ENCODE results near the gene MYO7A.

MYO7A gene

DNA sequence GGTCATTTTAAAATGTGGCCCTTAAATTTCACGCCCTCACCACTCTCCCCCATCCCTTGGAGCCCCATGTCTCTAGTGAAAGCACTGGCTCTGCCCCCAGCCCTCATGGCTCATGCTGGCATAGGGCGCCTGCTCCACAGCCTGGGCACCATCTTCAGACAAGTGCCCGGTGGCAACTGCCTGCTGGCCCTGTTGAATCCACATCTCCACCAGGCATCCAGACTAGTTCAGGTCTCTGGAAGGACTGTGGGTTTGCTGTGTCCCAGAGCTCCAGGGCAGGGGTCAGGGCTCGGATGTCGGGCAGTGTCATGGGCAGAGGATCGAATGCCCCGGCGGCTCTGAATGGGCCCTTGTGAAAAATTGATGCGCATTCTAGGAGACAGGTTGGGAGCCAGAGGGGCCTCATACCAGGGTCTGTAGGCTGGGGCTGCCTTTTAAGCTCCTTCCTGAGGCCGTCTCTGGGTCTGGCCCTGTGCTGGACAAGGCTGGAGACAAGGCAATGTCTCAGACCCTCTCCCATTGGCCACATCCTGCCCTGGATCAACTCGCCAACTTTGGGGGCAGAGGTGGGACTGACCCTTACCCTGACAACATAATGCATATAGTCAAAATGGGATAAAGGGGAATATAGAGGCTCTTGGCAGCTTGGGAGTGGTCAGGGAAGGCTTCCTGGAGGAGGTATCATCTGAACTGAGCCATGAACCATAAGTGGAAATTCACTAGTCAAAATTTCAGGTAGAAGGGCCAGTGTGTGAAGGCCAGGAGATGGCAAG lies 1.2 kb downstream of the MYO7A start:
- DNase-seq = no peak

DNA sequence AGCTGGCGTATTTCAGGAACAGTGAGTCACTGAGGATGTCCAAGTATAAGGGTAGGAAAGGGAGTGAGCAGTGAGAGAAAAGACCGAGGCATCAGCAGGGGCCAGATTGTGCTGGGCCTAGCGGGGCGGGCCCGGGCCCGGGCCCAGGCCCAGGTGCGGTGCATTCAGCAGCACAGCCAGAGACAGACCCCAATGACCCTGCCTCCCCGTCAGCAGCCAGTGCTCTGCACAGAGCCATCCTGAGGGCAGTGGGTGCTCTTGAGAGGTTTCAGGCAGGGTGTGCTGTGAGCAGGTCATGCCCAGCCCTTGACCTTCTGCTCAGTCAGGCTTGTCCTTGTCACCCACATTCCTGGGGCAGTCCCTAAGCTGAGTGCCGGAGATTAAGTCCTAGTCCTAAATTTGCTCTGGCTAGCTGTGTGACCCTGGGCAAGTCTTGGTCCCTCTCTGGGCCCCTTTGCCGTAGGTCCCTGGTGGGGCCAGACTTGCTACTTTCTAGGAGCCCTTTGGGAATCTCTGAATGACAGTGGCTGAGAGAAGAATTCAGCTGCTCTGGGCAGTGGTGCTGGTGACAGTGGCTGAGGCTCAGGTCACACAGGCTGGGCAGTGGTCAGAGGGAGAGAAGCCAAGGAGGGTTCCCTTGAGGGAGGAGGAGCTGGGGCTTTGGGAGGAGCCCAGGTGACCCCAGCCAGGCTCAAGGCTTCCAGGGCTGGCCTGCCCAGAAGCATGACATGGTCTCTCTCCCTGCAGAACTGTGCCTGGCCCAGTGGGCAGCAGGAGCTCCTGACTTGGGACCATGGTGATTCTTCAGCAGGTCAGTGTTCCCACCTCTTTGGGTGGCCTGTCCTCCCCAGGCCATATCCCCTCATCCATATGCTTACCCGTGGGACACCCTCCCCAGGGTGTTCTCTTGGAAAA lies 2.1 kb downstream of the MYO7A start:
- no peak for DNase-seq

DNA sequence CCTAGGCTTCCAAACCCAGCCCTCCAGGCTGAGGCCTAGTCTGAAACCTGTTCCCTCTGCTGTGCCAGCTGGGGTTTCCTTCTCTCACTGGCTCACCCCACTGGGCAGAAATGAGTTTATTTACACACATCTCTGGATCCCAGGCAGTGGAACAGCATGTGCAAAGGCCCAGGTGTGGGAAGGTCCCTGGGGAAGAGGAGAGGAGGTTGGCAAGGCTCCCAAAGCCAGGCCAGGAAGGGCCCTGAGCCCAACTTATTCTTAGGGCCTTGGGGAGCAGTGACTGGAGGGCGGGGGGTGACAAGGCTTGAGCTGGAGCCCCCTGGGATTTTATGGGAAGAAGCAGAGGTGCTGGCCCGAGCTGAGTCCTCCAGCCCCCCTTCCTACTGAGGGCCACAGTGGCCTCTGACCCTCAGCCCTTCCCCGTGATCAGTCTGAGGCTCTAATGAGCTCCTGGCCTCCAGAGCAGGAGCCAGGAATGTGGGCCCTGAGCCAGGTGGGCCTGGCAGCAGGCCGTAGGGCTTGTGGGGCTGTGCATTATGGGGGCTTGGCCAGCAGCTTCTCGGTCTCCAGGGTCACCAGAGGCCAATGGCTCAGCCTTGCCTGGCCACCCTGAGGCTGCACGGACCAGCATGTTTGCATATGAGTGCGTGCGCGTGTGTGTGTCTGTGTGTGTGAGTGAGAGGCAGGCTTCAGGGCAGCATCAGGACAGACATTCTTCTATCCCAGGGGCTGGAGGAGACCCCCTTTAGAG lies 2.9 kb downstream of the MYO7A start:
- DNase-seq = no peak

DNA sequence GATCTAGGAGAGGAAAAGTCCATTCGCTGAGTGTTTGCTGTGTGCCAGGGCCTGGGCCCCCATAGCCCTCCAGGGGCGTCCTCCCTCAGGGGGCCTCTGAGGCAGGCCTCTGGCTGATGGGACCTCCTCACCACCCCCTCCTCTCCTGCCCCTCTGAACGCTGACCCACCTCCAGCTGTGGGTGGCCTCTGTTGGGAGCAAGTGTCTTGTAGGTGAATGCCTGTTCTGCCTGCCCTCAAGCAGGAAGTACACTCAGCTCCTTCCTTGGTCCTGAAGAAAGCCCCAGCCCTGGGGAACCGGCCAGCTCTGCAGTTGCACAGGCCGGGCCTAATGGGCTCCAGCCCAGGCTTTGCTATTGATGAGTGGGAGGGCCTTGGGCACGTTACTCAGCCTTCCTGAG lies 3.5 kb downstream of the MYO7A start:
- DNase-seq = no peak

DNA sequence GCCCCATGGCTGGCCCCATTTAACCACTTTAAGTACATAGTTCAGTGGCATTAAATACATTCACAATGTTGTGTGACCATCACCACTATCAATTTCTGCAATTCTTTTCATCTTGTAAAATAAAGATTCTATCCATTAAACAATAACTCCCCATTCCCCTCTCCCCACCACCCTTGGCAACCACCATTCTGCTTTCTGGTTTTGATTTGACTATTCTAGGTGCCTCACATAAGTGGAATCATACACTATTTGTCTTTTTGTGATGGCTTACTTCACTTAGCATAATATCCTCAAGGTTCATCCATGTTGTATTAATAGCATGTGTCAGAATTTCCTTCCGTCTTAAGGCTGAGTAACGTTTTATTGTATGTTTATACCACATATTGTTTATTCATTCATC lies 7.0 kb downstream of the MYO7A start:
- DNase-seq = no peak

DNA sequence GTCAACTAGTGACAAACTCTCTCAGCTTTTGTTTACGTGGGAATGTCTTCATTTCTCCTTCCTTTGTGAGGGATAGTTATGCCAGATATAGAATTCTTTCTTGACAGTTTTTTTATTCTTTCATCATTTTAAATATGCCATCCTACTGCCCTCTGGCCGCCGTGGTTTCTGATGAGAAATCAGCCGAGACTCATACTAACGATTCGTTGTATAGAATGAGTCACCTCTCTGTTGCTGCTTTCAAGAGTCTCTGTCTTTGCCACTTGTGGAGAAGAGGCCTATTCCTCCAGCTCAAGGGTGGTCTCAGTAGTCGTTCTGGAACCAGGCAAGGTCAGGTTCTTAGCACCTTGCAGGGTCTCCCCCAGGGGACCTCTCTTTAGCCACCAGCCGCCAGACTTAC lies 8.0 kb downstream of the MYO7A start:
- DNase-seq = no peak

DNA sequence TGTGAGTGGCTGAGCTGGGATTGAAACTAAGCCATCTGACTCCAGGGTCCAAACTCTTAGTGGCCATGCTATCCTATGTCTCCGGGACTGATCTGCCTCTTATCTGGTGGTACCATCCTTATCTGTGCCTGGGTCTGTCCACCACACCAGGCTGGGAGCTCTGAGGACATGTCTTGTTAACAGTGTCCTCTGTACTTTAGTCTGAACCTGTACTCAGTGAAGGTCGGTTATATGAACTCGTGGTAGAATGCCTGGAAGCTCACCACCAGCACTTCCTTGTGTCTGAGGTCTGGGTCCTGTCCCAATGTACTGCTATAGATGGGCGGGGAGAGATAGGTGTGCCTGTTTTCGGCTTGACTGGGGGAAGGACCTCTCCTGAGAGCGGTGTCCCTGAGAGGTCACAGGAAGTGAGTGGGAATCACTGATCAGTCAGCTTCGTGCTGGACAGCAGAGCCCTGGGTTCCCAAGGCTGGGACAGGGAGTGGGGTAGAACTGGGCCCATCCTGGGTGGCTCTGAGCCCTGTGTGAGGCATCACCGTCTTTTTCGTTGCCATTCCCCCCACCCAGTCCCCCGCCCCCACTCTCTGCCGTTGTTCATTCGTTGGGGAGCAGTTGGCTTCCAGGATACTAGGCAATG lies 8.9 kb downstream of the MYO7A start:
- no peak for DNase-seq

DNA sequence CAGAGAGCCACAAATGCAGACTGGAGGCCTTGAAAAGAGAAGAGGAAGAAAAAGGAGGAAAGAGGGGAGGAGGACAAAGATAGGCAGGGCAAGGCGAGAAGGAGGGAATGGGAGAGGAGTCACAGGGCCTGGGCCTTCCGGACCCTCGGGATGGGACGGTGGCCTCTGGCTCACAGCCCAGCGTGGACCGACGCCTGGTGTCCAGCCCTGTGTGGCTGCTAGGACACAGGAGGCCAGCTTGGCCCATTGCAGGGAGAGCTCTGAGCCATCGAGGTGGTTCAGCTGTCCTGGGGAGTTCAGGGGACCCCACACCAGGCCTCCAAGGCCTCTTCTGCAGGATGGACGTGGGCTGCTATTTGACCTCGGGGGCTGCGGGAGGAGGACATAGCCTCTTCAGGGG lies 9.4 kb downstream of the MYO7A start:
- DNase-seq = no peak

DNA sequence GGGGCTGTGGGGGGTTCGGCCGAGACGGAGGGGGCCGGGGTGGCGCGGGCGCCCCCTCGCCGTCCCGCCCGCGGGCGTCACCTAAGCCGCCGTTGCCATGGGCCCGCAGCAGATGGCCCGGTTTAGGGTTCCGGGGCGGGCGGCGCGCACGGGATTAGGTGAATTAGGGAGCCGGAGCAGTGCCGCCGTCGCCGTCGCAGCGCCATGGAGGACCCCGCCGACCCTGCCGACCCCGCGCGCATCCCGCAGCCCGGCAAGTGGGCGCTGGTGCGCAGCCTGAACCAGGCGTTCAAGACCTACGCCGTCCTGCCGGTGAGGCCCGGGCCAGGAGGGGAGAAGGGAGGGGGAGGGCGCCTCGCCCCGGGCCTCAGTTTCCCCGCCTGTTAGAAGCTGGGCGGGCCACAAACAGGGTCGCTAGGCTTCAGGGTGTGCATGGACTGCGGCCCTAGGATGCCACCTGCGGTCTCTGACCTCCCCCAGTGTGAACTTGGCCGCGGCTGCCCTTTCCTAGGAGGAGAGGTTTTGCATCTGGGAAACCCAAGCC lies 10.1 kb downstream of the MYO7A start:
- DNase-seq = no peak

DNA sequence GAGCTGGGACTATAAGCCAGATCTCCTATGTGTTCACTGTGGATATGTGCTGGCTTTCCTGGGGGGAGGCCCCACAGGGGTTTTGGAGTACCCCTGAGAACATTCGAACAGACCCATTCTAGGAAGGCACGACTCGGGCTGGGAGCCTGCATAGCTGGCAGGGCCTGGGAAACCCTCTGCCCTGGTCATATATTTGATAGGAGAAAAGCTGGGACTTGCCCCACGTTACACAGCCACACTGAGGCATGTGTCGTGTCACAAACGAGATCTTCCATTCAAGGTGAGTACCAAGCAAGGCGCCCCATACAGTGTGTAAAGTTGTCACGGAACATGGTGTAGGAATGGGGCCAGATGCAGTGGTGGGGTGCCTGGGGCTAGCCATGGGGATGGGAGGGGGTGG lies 11.2 kb downstream of the MYO7A start:
- DNase-seq = no peak

DNA sequence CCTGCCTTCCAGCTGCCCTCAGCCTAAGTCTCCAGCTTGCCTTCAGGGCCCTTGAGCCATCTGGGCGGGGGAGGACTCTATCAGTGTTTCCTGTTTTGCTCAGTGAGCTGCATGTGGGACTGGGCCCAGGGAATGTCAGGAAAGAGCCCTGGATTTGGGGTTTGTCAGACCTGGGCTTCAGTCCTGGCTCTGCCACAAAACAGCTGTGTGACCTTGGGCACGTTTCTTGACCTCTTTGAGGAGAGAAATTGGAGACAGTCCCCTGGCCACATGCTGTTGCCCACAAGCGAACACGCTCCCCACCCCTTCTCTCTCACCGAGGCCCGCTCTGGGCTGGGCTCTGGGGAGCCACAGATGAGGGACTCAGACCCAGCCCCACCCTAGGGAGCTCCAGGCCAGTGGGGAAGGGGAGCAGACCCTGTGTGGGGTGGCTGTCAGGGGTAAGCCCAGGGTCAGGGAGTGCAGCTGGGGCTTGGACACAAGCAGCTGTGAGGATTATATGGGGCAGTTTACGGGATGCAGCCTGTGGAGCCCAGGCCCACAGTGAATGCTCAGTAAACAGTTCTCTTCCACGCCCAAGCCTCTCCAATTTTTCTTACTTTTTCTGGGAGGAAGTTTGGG lies 12.3 kb downstream of the MYO7A start:
- DNase-seq = no peak

DNA sequence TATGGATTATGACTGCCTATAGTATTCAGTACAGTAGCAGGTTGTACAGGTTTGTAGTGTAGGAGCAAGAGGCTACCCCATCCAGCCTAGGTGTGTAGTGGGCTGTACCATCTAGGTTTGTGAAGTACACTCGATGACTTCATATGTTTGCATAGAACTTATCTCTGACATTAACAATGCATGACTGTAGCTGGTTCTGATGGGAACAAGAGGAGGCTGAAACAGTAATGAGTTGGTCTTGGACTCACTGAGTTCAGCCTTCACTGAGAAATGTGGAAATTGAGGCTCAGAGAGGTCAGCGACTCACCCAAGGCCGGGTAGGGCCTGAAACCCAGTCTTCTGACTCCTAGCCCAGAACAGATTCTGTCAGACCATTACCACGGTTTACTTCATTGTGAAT lies 13.0 kb downstream of the MYO7A start:
- DNase-seq = no peak

DNA sequence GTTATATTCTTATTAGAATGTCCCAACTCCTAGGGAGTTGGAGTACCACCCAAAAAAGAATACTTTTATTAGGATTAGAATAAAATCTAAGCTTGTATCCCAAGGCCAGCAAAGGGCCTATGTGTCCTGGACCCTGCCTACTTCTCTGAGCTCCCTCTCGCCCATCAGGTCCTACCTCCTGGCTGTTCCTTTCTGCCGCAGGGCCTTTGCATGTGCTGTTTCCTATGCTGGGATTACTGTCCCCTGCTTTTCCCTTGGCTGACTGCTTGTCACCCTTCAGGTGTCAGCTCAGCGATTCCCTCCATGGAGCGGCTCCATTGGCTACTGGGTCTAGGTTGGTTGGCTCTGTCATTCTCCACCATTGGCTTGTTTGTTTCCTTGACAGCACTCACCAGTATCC lies 13.4 kb downstream of the MYO7A start:
- DNase-seq = no peak

DNA sequence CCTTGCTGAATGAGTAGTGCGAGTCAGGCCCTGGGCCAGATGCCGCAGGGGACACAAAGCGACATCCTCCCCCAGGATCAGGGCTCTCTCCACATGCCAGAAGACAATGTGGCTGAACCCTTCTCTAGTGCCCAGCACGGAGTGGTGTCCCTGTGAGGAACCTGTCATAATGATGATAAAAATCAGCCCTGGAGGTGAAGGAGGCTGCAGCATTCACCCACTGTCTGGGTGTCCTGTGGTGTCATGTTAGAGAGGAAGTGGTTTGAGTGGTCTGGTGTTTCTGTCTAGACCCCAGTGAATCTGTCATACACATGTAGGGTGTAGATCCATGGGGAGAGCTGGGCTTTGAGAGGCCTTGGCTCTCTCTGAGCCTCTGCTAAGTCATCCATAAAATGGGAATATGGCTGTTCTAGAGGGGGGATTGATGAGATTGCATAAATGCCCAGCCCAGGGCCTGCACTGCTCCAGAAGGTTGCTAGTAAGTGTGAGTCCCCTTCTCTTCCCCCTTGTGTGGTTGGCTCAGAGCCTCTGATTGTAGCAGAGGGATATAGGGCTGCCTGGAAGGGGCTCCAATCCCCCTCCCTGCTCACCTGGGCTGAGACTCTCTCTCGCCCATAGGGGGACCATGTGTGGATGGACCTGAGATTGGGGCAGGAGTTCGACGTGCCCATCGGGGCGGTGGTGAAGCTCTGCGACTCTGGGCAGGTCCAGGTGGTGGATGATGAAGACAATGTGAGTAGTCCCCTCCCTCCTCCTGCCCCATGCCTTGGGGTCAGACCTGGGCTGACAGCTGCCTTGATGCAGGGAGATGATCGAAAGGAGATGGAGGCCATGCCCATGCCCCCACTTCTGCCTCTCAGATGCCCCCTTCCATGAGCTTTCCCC lies 14.3 kb downstream of the MYO7A start:
- no peak for DNase-seq

DNA sequence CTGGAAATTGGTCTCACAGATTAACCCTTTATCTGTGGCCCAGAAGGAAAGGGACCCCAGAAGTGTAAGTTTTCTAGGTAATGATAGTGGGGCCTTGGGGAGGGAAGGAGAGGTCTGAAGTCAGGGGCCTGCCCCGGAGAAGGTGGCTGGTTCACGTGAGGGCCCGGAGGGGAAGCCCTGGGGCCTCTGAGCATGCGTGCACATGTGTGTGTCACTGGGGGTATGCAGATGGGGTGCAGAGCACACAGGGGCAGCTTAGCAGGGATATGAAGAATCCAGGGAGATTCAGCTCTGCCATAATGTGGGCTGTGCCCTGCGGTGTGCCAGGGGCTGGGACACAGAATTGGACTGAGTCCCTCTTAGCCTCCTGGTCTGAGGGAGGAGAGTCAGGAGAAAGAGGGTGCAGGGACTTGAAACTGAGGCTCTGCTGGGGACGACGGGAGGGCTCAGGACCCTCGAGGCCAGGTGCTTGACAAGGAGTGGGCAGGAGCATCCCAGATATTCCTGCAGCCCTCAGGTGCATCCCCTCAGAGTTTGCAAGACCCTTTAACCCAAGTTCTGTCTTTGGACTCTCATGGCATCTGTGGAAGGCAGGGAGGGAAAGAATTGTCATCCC lies 15.5 kb downstream of the MYO7A start:
- DNase-seq = no peak

DNA sequence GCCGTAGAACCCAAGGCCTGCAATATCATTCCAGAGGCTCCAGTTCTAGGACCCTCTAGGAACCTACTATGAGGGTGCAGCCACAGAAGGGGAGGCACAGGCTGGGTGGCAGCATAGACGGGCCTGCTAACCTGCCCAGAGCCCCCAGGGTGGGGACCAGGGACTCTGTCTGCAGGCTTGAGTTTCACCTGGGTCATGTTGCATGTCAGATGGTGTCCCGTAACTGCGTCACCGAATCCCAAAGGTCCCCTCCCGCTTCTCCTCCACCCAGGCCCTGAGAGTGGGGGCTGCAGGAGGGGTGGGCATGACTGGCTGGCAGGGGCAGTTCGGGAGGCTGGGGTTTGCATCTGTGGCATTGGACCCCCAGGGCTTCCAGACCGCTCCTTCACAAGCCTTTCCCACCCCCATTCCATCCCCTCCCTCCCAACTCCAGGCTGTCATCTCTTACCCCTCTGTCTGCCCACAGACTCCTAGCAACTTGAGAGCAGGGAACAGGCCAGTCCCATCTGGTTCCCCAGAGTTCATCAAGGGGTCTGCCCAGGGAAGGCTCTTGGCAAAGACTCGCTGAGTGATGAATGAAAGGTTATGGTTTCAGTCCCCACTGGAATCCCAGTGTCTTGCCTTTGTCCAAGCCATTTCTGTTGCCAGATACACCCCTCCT lies 16.3 kb downstream of the MYO7A start:
- DNase-seq = no peak

DNA sequence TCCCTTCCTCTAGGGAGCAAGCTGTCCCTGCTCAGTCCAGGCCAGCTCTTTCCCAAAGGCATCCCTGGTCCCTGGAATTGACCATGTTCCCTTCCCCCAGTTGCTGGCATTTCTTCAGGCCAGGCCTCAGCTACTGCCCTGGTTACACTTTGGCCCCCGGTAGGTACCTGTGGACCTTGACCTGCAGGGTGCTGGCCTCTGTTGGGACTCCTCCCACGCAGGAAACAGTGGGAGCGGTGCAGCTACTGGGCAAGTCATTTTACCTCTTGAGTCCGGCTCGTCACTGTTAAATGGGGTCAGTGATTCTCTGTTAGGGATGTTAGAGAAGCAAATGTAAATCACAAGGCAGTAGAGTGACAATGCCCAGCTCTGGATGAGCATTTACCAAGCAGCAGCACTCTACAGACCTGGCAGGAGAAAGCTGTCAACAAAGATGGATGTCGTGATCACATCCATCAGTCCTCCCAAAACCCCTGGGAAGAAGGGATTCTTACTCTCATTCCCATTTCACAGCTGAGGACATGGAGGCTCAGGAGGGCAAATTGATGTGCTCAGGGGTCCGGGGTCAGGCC lies 16.9 kb downstream of the MYO7A start:
- DNase-seq = no peak

DNA sequence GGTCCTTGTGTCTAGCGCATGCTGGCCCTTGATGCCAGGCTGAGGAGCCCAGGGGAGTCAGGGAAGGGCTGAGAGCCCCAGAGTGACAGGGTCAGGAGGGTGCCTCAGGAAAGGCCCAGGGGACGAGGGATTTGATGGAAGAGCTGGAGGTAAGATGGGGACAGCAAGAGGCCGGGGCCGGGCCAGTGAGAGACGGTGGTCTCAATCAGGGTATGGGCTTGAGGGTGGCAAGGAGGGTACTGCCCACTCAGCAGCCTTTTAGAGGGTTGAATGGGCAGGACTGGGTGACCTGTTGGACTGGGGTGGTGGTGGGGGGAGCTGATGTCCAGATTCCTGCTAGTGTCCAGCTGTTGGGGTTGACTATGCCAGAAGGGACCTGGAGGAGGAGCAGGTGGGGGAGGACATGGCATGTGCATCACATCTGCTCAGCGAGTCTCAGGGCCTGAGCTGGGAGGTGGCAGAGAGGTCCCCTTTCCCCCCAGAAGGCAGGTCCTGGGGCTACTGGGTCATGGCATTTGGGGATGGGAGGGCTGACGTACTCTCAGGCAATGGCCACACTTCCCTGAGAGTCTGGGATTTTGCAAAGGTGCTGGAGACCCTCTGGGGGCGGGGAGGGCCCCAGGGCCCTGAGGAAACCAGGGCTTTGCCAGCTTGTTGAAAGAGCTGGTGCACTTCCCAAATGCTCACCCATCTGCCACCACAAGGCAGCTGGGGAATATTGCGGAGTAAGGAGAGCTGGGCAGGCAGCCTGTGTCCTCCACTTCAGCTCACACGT lies 18.4 kb downstream of the MYO7A start:
- no peak for DNase-seq

DNA sequence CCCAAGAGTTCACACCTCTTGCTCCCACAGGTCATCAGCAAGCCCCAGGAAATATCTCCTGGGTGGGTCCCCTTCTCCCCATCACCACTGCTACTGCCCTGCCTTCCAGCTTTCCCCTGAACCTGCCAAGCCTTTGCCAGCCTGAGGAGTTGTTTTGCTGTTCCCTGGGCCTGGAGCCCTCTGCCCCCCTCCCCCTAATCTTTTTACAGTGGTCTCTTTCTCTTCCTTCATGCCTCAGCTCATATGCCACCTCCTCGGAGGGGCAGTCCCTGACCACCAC lies 18.9 kb downstream of the MYO7A start:
- no peak for DNase-seq

All from stimulated activated CD4-positive, alpha-beta T cell treated with anti-CD3 and anti-CD28 coated beads, Interleukin-4, amount 100 ng/mL, for 4 hours (primary cell).